Body of pancreas (tissue), 4 donors: ENCODE measurements around the gene PFDN1. TPM values are rescaled to one million over a fixed set of nuclear protein-coding genes. Genes with fewer than 3 reads are reported as not detected.

Source experiments
- ATAC-seq: fragments of 150-250 bp; one replicate; pipeline ENCODE4 v1.9.1; 2016
- DNase-seq, 4 donors: peaks; one replicate each; pipeline ENCODE4 v3.0.0-alpha.2; 2019
- H3K27ac ChIP-seq, 4 donors: fragments of 200-600 bp; sonication (generic); 1 replicate in 3 of 4; 2 replicates in 1 of 4; pipeline versions ENCODE4 v1.5.1 to v1.6.1; 2016 to 2019; ENCODE audit warnings: mild to moderate bottlenecking in 1 of 4, mixed read lengths in 1 of 4, moderate library complexity in 1 of 4
- H3K27me3 ChIP-seq, 2 donors: fragments of 200-600 bp; sonication (generic); one replicate each; pipeline ENCODE4 v1.6.0; 2016; ENCODE audit warnings: mild to moderate bottlenecking in 1 of 2
- H3K36me3 ChIP-seq, 2 donors: fragments of 200-600 bp; sonication (generic); replicated peaks in 1 of 2; 2 replicates each; pipeline ENCODE4 v1.5.1; 2016; ENCODE audit warnings: low read depth in 2 of 2; ENCODE audit not compliant: insufficient read depth in 1 of 2
- H3K4me1 ChIP-seq: fragments of 200-600 bp; sonication (generic); one replicate; pipeline ENCODE4 v1.6.0; 2016
- H3K4me3 ChIP-seq, 2 donors: fragments of 200-600 bp; sonication (generic); 1 replicate in 1 of 2; 2 replicates in 1 of 2; pipeline ENCODE4 v1.5.1; 2016 to 2019
- H3K9me3 ChIP-seq, 3 donors: fragments of 200-600 bp; sonication (generic); 1 replicate in 2 of 3; 2 replicates in 1 of 3; pipeline ENCODE4 v1.5.1; 2016
- CTCF ChIP-seq, 7 experiments: fragments of 450-650 bp in 4 of 7; fragments of 200-600 bp in 3 of 7; sonication (generic) in 3 of 7; IDR thresholded peaks; one replicate each; pipeline ENCODE4 v1.5.1; 2016 to 2019; ENCODE audit warnings: antibody characterized with exemption in 7 of 7
- POLR2A ChIP-seq, 3 donors: fragments of 450-650 bp; IDR thresholded peaks; one replicate each; pipeline ENCODE4 v1.6.1; 2016; ENCODE audit warnings: antibody characterized with exemption in 3 of 3, mild to moderate bottlenecking in 2 of 3
- WGBS, 2 donors: methylation state at CpG; one replicate each; pipeline ENCODE4 v1.1.5; 2017; 5-methylcytosine and 5-hydroxymethylcytosine counted together
- intact Hi-C: fragments of 100-400 bp; cut with DNase I; formaldehyde crosslinking; loops from one replicate; pipeline ENCODE4 v1.15.1; 2023
- total RNA-seq, 2 donors: library from RNA; depleted of rRNA; stranded (reverse); fragments of >200 nt; gene quantifications; one replicate each; pipeline ENCODE4 v1.1.0, GENCODE V29; 2016

PFDN1 gene
- total RNA-seq, 2 donors from 2014 or later: 37.6 to 54.1 TPM

GRCh38 chr5:140258016-140258415, 44.9 kb downstream of the PFDN1 start:
- H3K36me3 ChIP-seq: no peaks in the 10 kb centered on the region
- intact Hi-C loops: no loop called here
- 72 to 84% methylated on average over 3 of the region's 3 CpGs for WGBS, 2 donors
- ATAC-seq (no peak), DNase-seq (no peak)
- no peaks in the 10 kb centered on the region for H3K9me3 ChIP-seq
- peaks cover 22% of the 10 kb centered on the region for H3K4me1 ChIP-seq
- TF ChIP-seq CTCF (IDR thresholded peaks at IDR 0.05) (no peak), POLR2A (IDR thresholded peaks at IDR 0.05) (no peak)
- no peak overlapping the region for H3K4me3 ChIP-seq
- no peak overlapping the region for H3K27ac ChIP-seq
- no peaks in the 10 kb centered on the region for H3K27me3 ChIP-seq

- no peak for ATAC-seq
- no peak overlapping the region for H3K27ac ChIP-seq
- 95 to 97% methylated on average over 6 of the region's 6 CpGs for WGBS, 2 donors
- H3K9me3 ChIP-seq: no peaks in the 10 kb centered on the region
- peaks cover 10% of the 10 kb centered on the region for H3K4me1 ChIP-seq
- TF ChIP-seq CTCF (IDR thresholded peaks at IDR 0.05) (no peak), POLR2A (IDR thresholded peaks at IDR 0.05) (no peak)
- no peak overlapping the region for H3K4me3 ChIP-seq
- intact Hi-C loops: no loop called here
- H3K36me3 ChIP-seq: no peaks in the 10 kb centered on the region
- no peaks in the 10 kb centered on the region for H3K27me3 ChIP-seq
- no peak for DNase-seq
These were observed 46.2 kb downstream of the PFDN1 start for GRCh38 chr5:140256726-140257125.

- Histone ChIP-seq H3K27ac (no peak overlapping the region), H3K4me3 (no peak overlapping the region), H3K36me3 (no peaks in the 10 kb centered on the region), H3K27me3 (no peaks in the 10 kb centered on the region), H3K9me3 (no peaks in the 10 kb centered on the region), H3K4me1 (no peaks in the 10 kb centered on the region)
- no peak for DNase-seq
- no peak for ATAC-seq
- intact Hi-C loops: no loop called here
- TF ChIP-seq POLR2A (IDR thresholded peaks at IDR 0.05): no peak
- TF ChIP-seq CTCF (IDR thresholded peaks at IDR 0.05): no peak
- WGBS, 2 donors: 87 to 90% methylated on average over 4 of the region's 4 CpGs
These were observed 47.3 kb downstream of the PFDN1 start for GRCh38 chr5:140255460-140256157.

GRCh38 chr5:140253985-140254384, 48.9 kb downstream of the PFDN1 start:
- TF ChIP-seq POLR2A (IDR thresholded peaks at IDR 0.05): no peak
- no peak for TF ChIP-seq CTCF (IDR thresholded peaks at IDR 0.05)
- H3K9me3 ChIP-seq: no peaks in the 10 kb centered on the region
- H3K27ac ChIP-seq: no peak overlapping the region
- intact Hi-C loops: no loop called here
- H3K27me3 ChIP-seq: no peaks in the 10 kb centered on the region
- ATAC-seq: no peak
- H3K4me3 ChIP-seq: no peak overlapping the region
- no peaks in the 10 kb centered on the region for H3K36me3 ChIP-seq
- no peaks in the 10 kb centered on the region for H3K4me1 ChIP-seq
- 60 to 62% methylated on average over 4 of the region's 4 CpGs for WGBS, 2 donors
- no peak for DNase-seq
